C4-2B (cell line): ENCODE results near the gene BLCAP.

Experiments
- CTCF ChIP-seq: fragments of 450-650 bp; conservative IDR thresholded peaks from 2 replicates; pipeline ENCODE4 v1.5.1; 2017; ENCODE audit warnings: mild to moderate bottlenecking
- ZFX ChIP-seq: fragments of 450-650 bp; IDR thresholded peaks from 2 replicates; pipeline ENCODE4 v1.6.1; 2017

DNA sequence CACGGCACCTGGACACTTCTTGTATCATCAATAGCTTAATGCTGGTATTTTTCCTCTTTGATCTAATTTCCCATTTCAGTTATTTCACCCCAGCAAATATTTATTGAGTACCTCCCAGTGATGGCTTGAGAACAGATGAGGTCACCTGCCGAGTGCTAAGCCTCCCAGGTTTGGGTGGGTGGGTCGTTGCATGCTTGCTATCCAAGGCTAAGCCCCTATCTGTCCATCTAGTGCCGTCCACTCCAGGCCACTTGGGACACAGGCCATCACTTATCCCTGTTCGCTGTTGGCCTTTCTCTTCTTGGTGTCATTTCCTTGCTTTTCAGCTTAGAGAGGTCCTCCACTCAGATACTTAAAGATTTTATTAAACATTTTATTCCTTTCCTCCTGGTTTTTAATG, 17.4 kb downstream of the BLCAP start:
- TF ChIP-seq CTCF (no peak), ZFX (no peak)
